ENCODE results near the gene DDAH2.

DDAH2 gene

GRCh38 chr6:31763619-31763940 is 34.5 kb upstream of the DDAH2 start:
- in situ Hi-C loops (cut with HindIII; ENCODE audit: low pct_ligation_motif_present, low sequenced_read_pairs): no loop called here
- no peaks in the 10 kb centered on the region for H3K36me3 ChIP-seq (replicated peaks)
- H3K27ac ChIP-seq: no peak overlapping the region
- DNase-seq: no peak
- no peak for TF ChIP-seq CTCF (IDR thresholded peaks at IDR 0.05; ENCODE audit: low read depth, low read length, missing control alignments)
- no peak overlapping the region for H3K4me3 ChIP-seq (ENCODE audit: low read depth, low read length)
- H3K27me3 ChIP-seq (replicated peaks): no peaks in the 10 kb centered on the region

GRCh38 chr6:31762878-31763618 is 33.9 kb upstream of the DDAH2 start:
- no peaks in the 10 kb centered on the region for H3K27me3 ChIP-seq (replicated peaks)
- no peak overlapping the region for H3K4me3 ChIP-seq (ENCODE audit: low read depth, low read length)
- no peak for DNase-seq
- H3K27ac ChIP-seq: no peak overlapping the region
- in situ Hi-C loops (cut with HindIII; ENCODE audit: low pct_ligation_motif_present, low sequenced_read_pairs): no loop called here
- TF ChIP-seq CTCF (IDR thresholded peaks at IDR 0.05; ENCODE audit: low read depth, low read length, missing control alignments): no peak
- H3K36me3 ChIP-seq (replicated peaks): no peaks in the 10 kb centered on the region

GRCh38 chr6:31762356-31762755 is 33.3 kb upstream of the DDAH2 start, which contains the start of gene SAPCD1:
Gene SAPCD1, plus strand, starts transcription at chr6:31762656. Its CDS starts 399 bp downstream, at chr6:31763055.
- Histone ChIP-seq H3K27me3 (replicated peaks) (no peaks in the 10 kb centered on the region), H3K27ac (no peak within 1 kb of the TSS), H3K36me3 (replicated peaks) (no peaks in the 10 kb centered on the region), H3K4me3 (ENCODE audit: low read depth, low read length) (no peak within 1 kb of the TSS)
- TF ChIP-seq CTCF (IDR thresholded peaks at IDR 0.05; ENCODE audit: low read depth, low read length, missing control alignments): no peak
- no peak for DNase-seq
- in situ Hi-C loops (cut with HindIII; ENCODE audit: low pct_ligation_motif_present, low sequenced_read_pairs): no loop called here

GRCh38 chr6:31761343-31761742 is 32.2 kb upstream of the DDAH2 start:
- no peaks in the 10 kb centered on the region for H3K27me3 ChIP-seq (replicated peaks)
- TF ChIP-seq CTCF (IDR thresholded peaks at IDR 0.05; ENCODE audit: low read depth, low read length, missing control alignments): no peak
- H3K4me3 ChIP-seq (ENCODE audit: low read depth, low read length): no peak overlapping the region
- no peak for DNase-seq
- no peak overlapping the region for H3K27ac ChIP-seq
- H3K36me3 ChIP-seq (replicated peaks): no peaks in the 10 kb centered on the region
- in situ Hi-C loops (cut with HindIII; ENCODE audit: low pct_ligation_motif_present, low sequenced_read_pairs): no loop called here

- no peak for DNase-seq
Observed at GRCh38 chr6:31760790-31761189, 31.7 kb upstream of the DDAH2 start.

More at GRCh38 chr6:31760790-31761189, 31.7 kb upstream of the DDAH2 start:
- no peak overlapping the region for H3K4me3 ChIP-seq (ENCODE audit: low read depth, low read length)
- H3K27ac ChIP-seq: no peak overlapping the region
- no peak for TF ChIP-seq CTCF (IDR thresholded peaks at IDR 0.05; ENCODE audit: low read depth, low read length, missing control alignments)
- in situ Hi-C loops (cut with HindIII; ENCODE audit: low pct_ligation_motif_present, low sequenced_read_pairs): no loop called here
- H3K36me3 ChIP-seq (replicated peaks): no peaks in the 10 kb centered on the region
- H3K27me3 ChIP-seq (replicated peaks): no peaks in the 10 kb centered on the region
